ENCODE data around the gene PPM1B. TPM values are rescaled to one million over a fixed set of nuclear protein-coding genes. Genes with fewer than 3 reads are reported as not detected.

The PPM1B gene
- total and polyA plus RNA-seq, 2 donors (not counting 3 experiments of a cell fraction or from before 2014, with no cell fraction given), result 8.0 to 24.1 TPM

- ChIA-PET POLR2A (no interaction called here), CTCF (no interaction called here)
- Histone ChIP-seq H3K9ac (replicated peaks; ENCODE audit: extremely low read depth, insufficient read depth, low read length) (no peak overlapping the region), H3K27ac (ENCODE audit: insufficient read depth, low read depth, low read length) (no peak overlapping the region), H2AFZ (ENCODE audit: low read depth, low read length) (no peak overlapping the region), H3K9me3 (replicated peaks; ENCODE audit: control insufficient read depth, insufficient read depth, low read length) (no peaks in the 10 kb centered on the region), H4K20me1 (replicated peaks; ENCODE audit: control insufficient read depth, extremely low read depth, insufficient read depth, low read length) (no peaks in the 10 kb centered on the region), H3K4me3 (replicated peaks in 1 of 3; ENCODE audit: insufficient read depth in 1 of 3, low read depth in 1 of 3, low read length in 3 of 3) (no peak overlapping the region), H3K4me1 (ENCODE audit: control insufficient read depth, extremely low read depth, insufficient read depth, low read length) (no peaks in the 10 kb centered on the region), H3K36me3 (ENCODE audit: control insufficient read depth in 2 of 2, extremely low read depth in 1 of 2, insufficient read depth in 2 of 2, low read length in 2 of 2) (no peaks in the 10 kb centered on the region), H3K79me2 (ENCODE audit: control insufficient read depth, insufficient read depth, low read length) (peaks cover 50% of the 10 kb centered on the region), H3K9me1 (replicated peaks; ENCODE audit: control insufficient read depth, extremely low read depth, insufficient read depth, low read length) (no peaks in the 10 kb centered on the region), H3K27me3 (ENCODE audit: control insufficient read depth in 2 of 2, insufficient read depth in 2 of 2, low read length in 2 of 2) (no peaks in the 10 kb centered on the region), H3K4me2 (ENCODE audit: insufficient read depth, low read length) (no peak overlapping the region)
- TF ChIP-seq EZH2 (IDR thresholded peaks at IDR 0.05; ENCODE audit: borderline replicate concordance, low read depth, low read length, severe bottlenecking) (no peak), MAX (IDR thresholded peaks at IDR 0.05; ENCODE audit: insufficient read depth, insufficient read length) (no peak), POLR2A (IDR thresholded peaks at IDR 0.05; ENCODE audit: low read depth, low read length) (no peak), GATA2 (IDR thresholded peaks at IDR 0.05; ENCODE audit: insufficient read depth, insufficient read length, low read depth, low read length) (no peak), CTCF (IDR thresholded peaks at IDR 0.05; ENCODE audit: extremely low read depth in 1 of 2, insufficient read depth in 1 of 2, low read depth in 1 of 2, low read length in 2 of 2) (no peak)
- DNase-seq (ENCODE audit: low read depth, low spot score), result no peak
- intact Hi-C loops (cut with micrococcal nuclease), result no loop called here
- dilution Hi-C loops (cut with MboI; ENCODE audit: extremely low pct_ligation_motif_present, low sequenced_read_pairs), result no loop called here
- no peak for FAIRE-seq
- no TSS peak for BruUV-seq (replicated peaks)
Observed at GRCh38 chr2:44187251-44187650, 18.6 kb downstream of the PPM1B start.

- no peak for FAIRE-seq
- CTCF ChIA-PET, result no interaction called here
Observed at GRCh38 chr2:44188696-44189095, 20.0 kb downstream of the PPM1B start.

More at GRCh38 chr2:44188696-44189095, 20.0 kb downstream of the PPM1B start:
- H3K4me3 ChIP-seq (replicated peaks in 1 of 3; ENCODE audit: insufficient read depth in 1 of 3, low read depth in 1 of 3, low read length in 3 of 3), result no peak overlapping the region
- peaks cover 46% of the 10 kb centered on the region for H3K79me2 ChIP-seq (ENCODE audit: control insufficient read depth, insufficient read depth, low read length)
- H3K9me1 ChIP-seq (replicated peaks; ENCODE audit: control insufficient read depth, extremely low read depth, insufficient read depth, low read length), result no peaks in the 10 kb centered on the region
- H3K9ac ChIP-seq (replicated peaks; ENCODE audit: extremely low read depth, insufficient read depth, low read length), result no peak overlapping the region
- H3K36me3 ChIP-seq (ENCODE audit: control insufficient read depth in 2 of 2, extremely low read depth in 1 of 2, insufficient read depth in 2 of 2, low read length in 2 of 2), result no peaks in the 10 kb centered on the region
- dilution Hi-C loops (cut with MboI; ENCODE audit: extremely low pct_ligation_motif_present, low sequenced_read_pairs), result no loop called here
- POLR2A ChIA-PET, result no interaction called here
- no TSS peak for BruUV-seq (replicated peaks)
- H3K4me2 ChIP-seq (ENCODE audit: insufficient read depth, low read length), result no peak overlapping the region
- no peaks in the 10 kb centered on the region for H3K27me3 ChIP-seq (ENCODE audit: control insufficient read depth in 2 of 2, insufficient read depth in 2 of 2, low read length in 2 of 2)
- no peak overlapping the region for H2AFZ ChIP-seq (ENCODE audit: low read depth, low read length)
- intact Hi-C loops (cut with micrococcal nuclease), result no loop called here
- no peak for DNase-seq (ENCODE audit: low read depth, low spot score)
- H4K20me1 ChIP-seq (replicated peaks; ENCODE audit: control insufficient read depth, extremely low read depth, insufficient read depth, low read length), result no peaks in the 10 kb centered on the region
- no peaks in the 10 kb centered on the region for H3K9me3 ChIP-seq (replicated peaks; ENCODE audit: control insufficient read depth, insufficient read depth, low read length)
- no peaks in the 10 kb centered on the region for H3K4me1 ChIP-seq (ENCODE audit: control insufficient read depth, extremely low read depth, insufficient read depth, low read length)
- TF ChIP-seq MYC (IDR thresholded peaks at IDR 0.05; ENCODE audit: low read depth, low read length), result no peak
- TF ChIP-seq MAX (IDR thresholded peaks at IDR 0.05; ENCODE audit: insufficient read depth, insufficient read length), result no peak
- no peak for TF ChIP-seq JUN (IDR thresholded peaks at IDR 0.05; ENCODE audit: borderline replicate concordance, insufficient read depth, insufficient read length, low read depth)
- no peak for TF ChIP-seq POLR2A (IDR thresholded peaks at IDR 0.05; ENCODE audit: low read depth, low read length)
- TF ChIP-seq POLR2AphosphoS5 (IDR thresholded peaks at IDR 0.05; ENCODE audit: insufficient read depth, low read depth, low read length), result no peak
- no peak for TF ChIP-seq GATA2 (IDR thresholded peaks at IDR 0.05; ENCODE audit: insufficient read depth, insufficient read length, low read depth, low read length)
- TF ChIP-seq CTCF (IDR thresholded peaks at IDR 0.05; ENCODE audit: extremely low read depth in 1 of 2, insufficient read depth in 1 of 2, low read depth in 1 of 2, low read length in 2 of 2), result no peak
- no peak for TF ChIP-seq EZH2 (IDR thresholded peaks at IDR 0.05; ENCODE audit: borderline replicate concordance, low read depth, low read length, severe bottlenecking)
- no peak overlapping the region for H3K27ac ChIP-seq (ENCODE audit: insufficient read depth, low read depth, low read length)

Measured in endothelial cell of umbilical vein (primary cell).